Left lobe of liver (tissue), 2 donors: ENCODE data around the gene PKIG. TPM values are rescaled to one million over a fixed set of nuclear protein-coding genes. Genes with fewer than 3 reads are reported as not detected.
"Not testable (repeated sequence)": the region's sequence is repeated elsewhere in the genome, so short reads cannot be mapped to it uniquely, and the experiment has no call there.

Experiments
- ATAC-seq: fragments of 200-7000 bp; cut with Tn5 transposase; one replicate; pipeline ENCODE4 v1.9.1; 2020; ENCODE audit warnings: mild to moderate bottlenecking, moderate library complexity
- DNase-seq: peaks from one replicate; pipeline ENCODE4 v3.0.0-alpha.2; 2020; ENCODE audit warnings: low spot score
- total RNA-seq: library from RNA; stranded (reverse); gene quantifications from one replicate; pipeline ENCODE4 v1.2.1, GENCODE V29; 2021
- donor health status: DM: no; HTN: no; CAD: no; lungs with moderate emphysema.
- donor health status: DM: no; HTN: yes; CAD: no.

The PKIG gene
- total RNA-seq, 1 donor from 2014 or later: 22.7 TPM

GRCh38 chr20:44571362-44571988, 10.9 kb upstream of the PKIG start:
- ATAC-seq (no peak), DNase-seq (no peak)

GRCh38 chr20:44572551-44573500, 9.6 kb upstream of the PKIG start:
- ATAC-seq (peak; percentile 73), DNase-seq (no peak)

GRCh38 chr20:44573501-44573869, 8.9 kb upstream of the PKIG start:
- ATAC-seq (no peak), DNase-seq (no peak)

- ATAC-seq (no peak), DNase-seq (no peak)
These were observed 8.0 kb upstream of the PKIG start for GRCh38 chr20:44574372-44574771.

- DNase-seq: no peak
These were observed 6.1 kb upstream of the PKIG start for GRCh38 chr20:44576297-44576696.

GRCh38 chr20:44579313-44580081, 2.9 kb upstream of the PKIG start:
- DNase-seq (no peak), ATAC-seq (no peak)

More at GRCh38 chr20:44576297-44576696, 6.1 kb upstream of the PKIG start:
- ATAC-seq: peak; percentile 33

GRCh38 chr20:44580581-44581268, 1.7 kb upstream of the PKIG start:
- ATAC-seq (no peak), DNase-seq (no peak)

GRCh38 chr20:44581515-44581914, 864 bp upstream of the PKIG start:
- ATAC-seq (no peak), DNase-seq (no peak)

- ATAC-seq (no peak), DNase-seq (no peak)
These were observed 778 bp downstream of the PKIG start for GRCh38 chr20:44583157-44583556.

- DNase-seq: no peak
- no peak for ATAC-seq
These were observed 1.8 kb downstream of the PKIG start for GRCh38 chr20:44584162-44584561.

GRCh38 chr20:44585057-44585963, 2.9 kb downstream of the PKIG start:
- ATAC-seq (no peak), DNase-seq (no peak)

GRCh38 chr20:44586289-44586911, 4.0 kb downstream of the PKIG start:
- DNase-seq: no peak
- ATAC-seq: no peak

GRCh38 chr20:44587035-44587980, 4.9 kb downstream of the PKIG start:
- ATAC-seq (peak; percentile 38), DNase-seq (no peak)

GRCh38 chr20:44588321-44588720, 5.9 kb downstream of the PKIG start:
- ATAC-seq, DNase-seq: not testable (repeated sequence)

GRCh38 chr20:44589537-44589936, 7.2 kb downstream of the PKIG start:
- ATAC-seq: no peak
- DNase-seq: no peak

GRCh38 chr20:44590980-44591778, 8.8 kb downstream of the PKIG start:
- no peak for DNase-seq
- no peak for ATAC-seq

GRCh38 chr20:44592366-44592765, 10.0 kb downstream of the PKIG start:
- ATAC-seq: no peak
- no peak for DNase-seq
